ACC112 (cell line): ENCODE measurements around the gene PQBP1.
A peak's percentile ranks its signal among the peaks of the same experiment; 100 is the strongest.
"Not testable (repeated sequence)": the region's sequence is repeated elsewhere in the genome, so short reads cannot be mapped to it uniquely, and the experiment has no call there.

Source experiments
- H2AFZ ChIP-seq: fragments of 200-600 bp; sonication (generic); one replicate; pipeline ENCODE4 v1.6.0; 2017; ENCODE audit warnings: antibody characterized with exemption, low read length; ENCODE audit not compliant: unreplicated experiment
- H3K27ac ChIP-seq: fragments of 200-600 bp; sonication (generic); 2 replicates; pipeline ENCODE4 v1.5.1; 2014; ENCODE audit warnings: low read depth, mild to moderate bottlenecking, antibody characterized with exemption, low read length, moderate library complexity
- H3K27me3 ChIP-seq: fragments of 200-600 bp; sonication (generic); 2 replicates; pipeline ENCODE4 v1.6.1; 2014; ENCODE audit warnings: mild to moderate bottlenecking, antibody characterized with exemption, low read length, moderate library complexity, mixed read lengths; ENCODE audit not compliant: insufficient read depth
- H3K36me3 ChIP-seq: fragments of 200-600 bp; sonication (generic); 2 replicates; pipeline ENCODE4 v1.6.1; 2016; ENCODE audit warnings: mild to moderate bottlenecking, antibody characterized with exemption, low read length, moderate library complexity, mixed read lengths; ENCODE audit not compliant: insufficient read depth
- H3K4me1 ChIP-seq: fragments of 200-600 bp; sonication (generic); one replicate; pipeline ENCODE4 v1.6.1; 2016; ENCODE audit warnings: low read length, mixed read lengths; ENCODE audit not compliant: insufficient read depth, unreplicated experiment, control insufficient read depth
- H3K4me3 ChIP-seq: fragments of 200-600 bp; sonication (generic); 2 replicates; pipeline ENCODE4 v1.5.1; 2014; ENCODE audit warnings: mild to moderate bottlenecking, low read depth, low read length
- H3K79me2 ChIP-seq: fragments of 200-600 bp; sonication (generic); one replicate; pipeline ENCODE4 v1.6.0; 2016; ENCODE audit warnings: low read length; ENCODE audit not compliant: control insufficient read depth, unreplicated experiment, insufficient read depth

Gene PQBP1

GRCh38 chrX:48897625-48898306, at the start of gene PQBP1, which contains the start of gene TIMM17B:
Gene PQBP1, plus strand, starts transcription at chrX:48897930. Its CDS starts 580 bp downstream, at chrX:48898510.
Gene TIMM17B, minus strand, starts transcription at chrX:48897768. Its CDS starts 19 bp downstream, at chrX:48897749.
- Histone ChIP-seq H3K79me2 (peaks cover 33% of the 10 kb centered on the region), H2AFZ (peak within 1 kb of the TSS; percentile 36), H3K4me1 (peaks cover 3% of the 10 kb centered on the region), H3K4me3 (peak within 1 kb of the TSS; percentile 89), H3K27ac (peak within 1 kb of the TSS; percentile 93), H3K36me3 (no peaks in the 10 kb centered on the region), H3K27me3 (no peaks in the 10 kb centered on the region)

GRCh38 chrX:48848847-48849246, 48.9 kb upstream of the PQBP1 start:
- H3K36me3 ChIP-seq: no peaks in the 10 kb centered on the region
- no peaks in the 10 kb centered on the region for H3K4me1 ChIP-seq
- no peaks in the 10 kb centered on the region for H3K79me2 ChIP-seq
- no peak overlapping the region for H2AFZ ChIP-seq
- no peaks in the 10 kb centered on the region for H3K27me3 ChIP-seq
- no peak overlapping the region for H3K4me3 ChIP-seq
- no peak overlapping the region for H3K27ac ChIP-seq

- no peak overlapping the region for H3K4me3 ChIP-seq
- no peaks in the 10 kb centered on the region for H3K27me3 ChIP-seq
- H3K4me1 ChIP-seq: no peaks in the 10 kb centered on the region
- no peak overlapping the region for H2AFZ ChIP-seq
- no peaks in the 10 kb centered on the region for H3K36me3 ChIP-seq
- no peaks in the 10 kb centered on the region for H3K79me2 ChIP-seq
- no peak overlapping the region for H3K27ac ChIP-seq
Measured at GRCh38 chrX:48852857-48853256, 44.9 kb upstream of the PQBP1 start.

GRCh38 chrX:48853494-48853893, 44.2 kb upstream of the PQBP1 start:
- not testable (repeated sequence) for H3K36me3 ChIP-seq, H3K27ac ChIP-seq, H3K4me3 ChIP-seq, H2AFZ ChIP-seq, H3K4me1 ChIP-seq, H3K79me2 ChIP-seq, H3K27me3 ChIP-seq

- not testable (repeated sequence) for H3K36me3 ChIP-seq, H3K4me1 ChIP-seq, H3K79me2 ChIP-seq, H2AFZ ChIP-seq, H3K4me3 ChIP-seq, H3K27ac ChIP-seq, H3K27me3 ChIP-seq
Measured at GRCh38 chrX:48854121-48854804, 43.5 kb upstream of the PQBP1 start.

- no peaks in the 10 kb centered on the region for H3K79me2 ChIP-seq
- H3K4me1 ChIP-seq: no peaks in the 10 kb centered on the region
- H3K27ac ChIP-seq: no peak overlapping the region
- H3K27me3 ChIP-seq: no peaks in the 10 kb centered on the region
- H3K36me3 ChIP-seq: no peaks in the 10 kb centered on the region
- no peak overlapping the region for H2AFZ ChIP-seq
- no peak overlapping the region for H3K4me3 ChIP-seq
Measured at GRCh38 chrX:48854898-48855297, 42.8 kb upstream of the PQBP1 start.

GRCh38 chrX:48864210-48864609, 33.5 kb upstream of the PQBP1 start:
- Histone ChIP-seq H3K79me2 (no peaks in the 10 kb centered on the region), H3K27ac (no peak overlapping the region), H3K36me3 (no peaks in the 10 kb centered on the region), H3K4me1 (peaks cover 16% of the 10 kb centered on the region), H2AFZ (no peak overlapping the region), H3K27me3 (no peaks in the 10 kb centered on the region), H3K4me3 (no peak overlapping the region)

- not testable (repeated sequence) for H2AFZ ChIP-seq, H3K4me3 ChIP-seq, H3K4me1 ChIP-seq, H3K36me3 ChIP-seq, H3K79me2 ChIP-seq, H3K27ac ChIP-seq, H3K27me3 ChIP-seq
Measured at GRCh38 chrX:48872017-48872416, 25.7 kb upstream of the PQBP1 start.

- not testable (repeated sequence) for H3K27ac ChIP-seq, H2AFZ ChIP-seq, H3K4me3 ChIP-seq, H3K27me3 ChIP-seq, H3K4me1 ChIP-seq, H3K36me3 ChIP-seq, H3K79me2 ChIP-seq
Measured at GRCh38 chrX:48876944-48877343, 20.8 kb upstream of the PQBP1 start.

- no peak overlapping the region for H2AFZ ChIP-seq
- H3K79me2 ChIP-seq: no peaks in the 10 kb centered on the region
- no peaks in the 10 kb centered on the region for H3K4me1 ChIP-seq
- H3K36me3 ChIP-seq: no peaks in the 10 kb centered on the region
- H3K27me3 ChIP-seq: no peaks in the 10 kb centered on the region
- no peak overlapping the region for H3K27ac ChIP-seq
- no peak overlapping the region for H3K4me3 ChIP-seq
Measured at GRCh38 chrX:48883729-48884128, 14.0 kb upstream of the PQBP1 start.

- H2AFZ ChIP-seq, H3K36me3 ChIP-seq, H3K79me2 ChIP-seq, H3K4me1 ChIP-seq, H3K27me3 ChIP-seq, H3K4me3 ChIP-seq, H3K27ac ChIP-seq: not testable (repeated sequence)
Measured at GRCh38 chrX:48886586-48886985, 11.1 kb upstream of the PQBP1 start.
